ENCODE results near the gene FOXO1.
"Not testable (repeated sequence)": the region's sequence is repeated elsewhere in the genome, so short reads cannot be mapped to it uniquely, and the experiment has no call there.

Gene FOXO1

GRCh38 chr13:40666933-40667621, 636 bp upstream of the FOXO1 start:
- no peak for DNase-seq (ENCODE audit: insufficient read length, low spot score)
- FAIRE-seq, result no peak

- DNase-seq (ENCODE audit: insufficient read length, low spot score) (no peak), FAIRE-seq (no peak)
Observed at GRCh38 chr13:40665126-40666044, 1.1 kb downstream of the FOXO1 start.

GRCh38 chr13:40664350-40665125, 1.9 kb downstream of the FOXO1 start:
- FAIRE-seq (no peak), DNase-seq (ENCODE audit: insufficient read length, low spot score) (no peak)

GRCh38 chr13:40664100-40664349, 2.4 kb downstream of the FOXO1 start:
- not testable (repeated sequence) for FAIRE-seq; DNase-seq (ENCODE audit: insufficient read length, low spot score)

GRCh38 chr13:40662866-40663265, 3.6 kb downstream of the FOXO1 start:
- DNase-seq (ENCODE audit: insufficient read length, low spot score) (no peak), FAIRE-seq (no peak)

GRCh38 chr13:40661875-40662665, 4.4 kb downstream of the FOXO1 start:
- FAIRE-seq, result no peak
- DNase-seq (ENCODE audit: insufficient read length, low spot score), result no peak

GRCh38 chr13:40660692-40661091, 5.7 kb downstream of the FOXO1 start:
- DNase-seq (ENCODE audit: insufficient read length, low spot score), result no peak
- FAIRE-seq, result no peak

GRCh38 chr13:40660141-40660664, 6.2 kb downstream of the FOXO1 start:
- FAIRE-seq, result no peak
- no peak for DNase-seq (ENCODE audit: insufficient read length, low spot score)

GRCh38 chr13:40657951-40658350, 8.5 kb downstream of the FOXO1 start:
- DNase-seq (ENCODE audit: insufficient read length, low spot score) (no peak), FAIRE-seq (no peak)

GRCh38 chr13:40657307-40657706, 9.1 kb downstream of the FOXO1 start:
- DNase-seq (ENCODE audit: insufficient read length, low spot score) (no peak), FAIRE-seq (no peak)

- no peak for DNase-seq (ENCODE audit: insufficient read length, low spot score)
- FAIRE-seq, result no peak
Observed at GRCh38 chr13:40656358-40656757, 10.1 kb downstream of the FOXO1 start.

- DNase-seq (ENCODE audit: insufficient read length, low spot score) (no peak), FAIRE-seq (no peak)
Observed at GRCh38 chr13:40653527-40654318, 12.7 kb downstream of the FOXO1 start.

GRCh38 chr13:40652588-40652940, 13.9 kb downstream of the FOXO1 start:
- FAIRE-seq, result no peak
- DNase-seq (ENCODE audit: insufficient read length, low spot score), result no peak

GRCh38 chr13:40651866-40652587, 14.4 kb downstream of the FOXO1 start:
- DNase-seq (ENCODE audit: insufficient read length, low spot score) (no peak), FAIRE-seq (no peak)

GRCh38 chr13:40648841-40649240, 17.6 kb downstream of the FOXO1 start:
- FAIRE-seq (no peak), DNase-seq (ENCODE audit: insufficient read length, low spot score) (no peak)

- DNase-seq (ENCODE audit: insufficient read length, low spot score) (no peak), FAIRE-seq (no peak)
Observed at GRCh38 chr13:40648040-40648439, 18.4 kb downstream of the FOXO1 start.

GRCh38 chr13:40644838-40645604, 21.4 kb downstream of the FOXO1 start:
- no peak for FAIRE-seq
- DNase-seq (ENCODE audit: insufficient read length, low spot score), result no peak

GRCh38 chr13:40640845-40641458, 25.5 kb downstream of the FOXO1 start:
- DNase-seq (ENCODE audit: insufficient read length, low spot score) (no peak), FAIRE-seq (no peak)
